ENCODE data around the gene CDS2. TPM values are rescaled to one million over a fixed set of nuclear protein-coding genes. Genes with fewer than 3 reads are reported as not detected.

Gene CDS2
- total RNA-seq, 1 experiment from 2014 or later, result 12.0 TPM

DNA sequence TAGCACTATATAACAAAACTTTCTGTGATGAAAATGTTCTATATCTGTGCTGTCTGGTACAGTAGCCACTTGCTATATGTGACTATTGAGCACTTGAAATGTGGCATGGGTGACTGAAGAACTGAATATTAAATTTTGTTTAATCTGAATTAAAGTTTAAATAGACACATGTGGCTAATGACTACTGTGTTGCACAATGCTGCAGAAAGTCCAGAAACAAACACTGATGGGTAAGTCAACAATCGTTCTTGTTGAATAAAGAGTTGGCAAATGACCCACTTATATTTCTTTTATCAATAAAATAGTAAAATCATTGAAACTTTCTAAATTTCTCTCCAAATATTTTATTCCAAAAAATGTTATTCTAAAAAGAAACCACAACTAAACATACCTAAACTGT, 108.2 kb downstream of the CDS2 start:
- in situ Hi-C loops (cut with HindIII; ENCODE audit: low sequenced_read_pairs), result no loop called here
- no peak for DNase-seq (ENCODE audit: low spot score)

Other genes with a start within 250 kb of the CDS2 start
- gene SLC23A2, start 125.5 kb upstream of the CDS2 start, total RNA-seq (2014; rRNA removed; shearing (Covaris generic)), result 6.3 and 10.1 TPM in 2 replicates
- gene TMEM230, start 13.9 kb upstream of the CDS2 start, total RNA-seq (2014; rRNA removed; shearing (Covaris generic)), result 105 and 117 TPM in 2 replicates
- 290 and 347 TPM in 2 replicates for gene PCNA, start 7.0 kb upstream of the CDS2 start, total RNA-seq (2014; rRNA removed; shearing (Covaris generic))
- gene PROKR2, start 189.9 kb downstream of the CDS2 start, total RNA-seq (2014; rRNA removed; shearing (Covaris generic)), result not detected in 2 replicates